Pancreas (tissue), 10 donors: Measurements from ENCODE around the gene SYT5. TPM values are rescaled to one million over a fixed set of nuclear protein-coding genes. Genes with fewer than 3 reads are reported as not detected.
"Not testable (repeated sequence)": the region's sequence is repeated elsewhere in the genome, so short reads cannot be mapped to it uniquely, and the experiment has no call there.

ENCODE experiments used
- ATAC-seq, 4 donors: fragments of 200-7000 bp; cut with Tn5 transposase; one replicate each; pipeline versions ENCODE4 v1.8.0 to v1.9.1; 2020; ENCODE audit warnings: mild to moderate bottlenecking in 4 of 4, moderate library complexity in 4 of 4
- DNase-seq, 6 donors: peaks; one replicate each; pipeline ENCODE4 v3.0.0-alpha.2; 2020
- FAIRE-seq: peaks from 2 replicates; lab custom pipeline; 2012; peaks lifted over from hg19 to GRCh38; lab: Jason Lieb, UNC
- H3K27ac ChIP-seq, 4 donors: fragments of 200-600 bp; sonication (generic); 1 replicate in 3 of 4; 2 replicates in 1 of 4; pipeline versions ENCODE4 v1.5.0 to v1.8.0; 2020
- H3K27me3 ChIP-seq, 4 donors: fragments of 200-600 bp; one replicate each; pipeline ENCODE4 v1.8.0; 2021
- H3K36me3 ChIP-seq, 3 donors: fragments of 200-600 bp; sonication (generic) in 1 of 3; one replicate each; pipeline versions ENCODE4 v1.5.0 to v1.8.0; 2020 to 2021
- H3K4me1 ChIP-seq, 3 donors: fragments of 200-600 bp; one replicate each; pipeline ENCODE4 v1.8.0; 2021
- H3K4me3 ChIP-seq, 4 donors: fragments of 200-600 bp; sonication (generic) in 2 of 4; one replicate each; pipeline versions ENCODE4 v1.5.0 to v1.8.0; 2020 to 2021
- H3K9me3 ChIP-seq, 4 donors: fragments of 200-600 bp; one replicate each; pipeline ENCODE4 v1.8.0; 2021
- CTCF ChIP-seq, 4 donors: fragments of 200-600 bp; sonication (generic) in 3 of 4; IDR thresholded peaks; one replicate each; pipeline versions ENCODE4 v1.5.0 to v1.8.0; 2021; ENCODE audit warnings: antibody characterized with exemption in 4 of 4
- WGBS, 2 donors: extraction: QIAGEN DNeasy Blood & Tissue Kit; methylation state at CpG; one replicate each; pipeline ENCODE4 v1.1.7; 2013; 5-methylcytosine and 5-hydroxymethylcytosine counted together
- intact Hi-C, 3 donors: fragments of 100-400 bp; cut with DNase I; formaldehyde crosslinking; loops; one replicate each; pipeline versions ENCODE4 v1.11.1 to v1.14.2; 2022
- polyA plus RNA-seq, 2 donors: library from polyadenylated mRNA; stranded (reverse); fragments of 200-250 nt; gene quantifications; one replicate each; pipeline ENCODE4 v1.2.3, GENCODE V29; 2013
- total RNA-seq, 6 donors: library from RNA; stranded (reverse); fragmentation: NEBNext Ultra II Directional in 4 of 6; extraction: Animal tissue kit (Norgen Biotek cat#: 25700) in 4 of 6; gene quantifications; one replicate each; pipeline versions ENCODE4 v1.2.1 to v1.2.4, GENCODE V29; 2021 to 2023
- donor health status: healthy with polysubstance abuse.
- donor health status: DM: no; HTN: no; CAD: no; lungs with moderate emphysema.
- donor health status: DM: no; HTN: no; CAD: no.
- donor health status: control.
- donor health status: control.
- donor health status: Bipolar disorder and iron deficiency.
- donor health status: DM: yes; HTN: yes; CAD: no.
- donor health status: DM: no; HTN: no; CAD: no.
- donor health status: DM: no; HTN: no; CAD: no.
- donor health status: DM: yes; HTN: yes; CAD: no.

Gene SYT5
- total and polyA plus RNA-seq, 8 donors, result 0.88 to 41.1 (median 2.8) TPM

GRCh38 chr19:55228015-55228391 lies 47.9 kb upstream of the SYT5 start:
- Histone ChIP-seq H3K4me1 (no peaks in the 10 kb centered on the region), H3K9me3 (no peaks in the 10 kb centered on the region), H3K27ac (no peak overlapping the region), H3K36me3 (peaks cover 0 to 23% (median 7%) of the 10 kb centered on the region in 3 donors), H3K27me3 (no peaks in the 10 kb centered on the region), H3K4me3 (no peak overlapping the region)
- ATAC-seq, result peak in 1 of 4 donors; percentile 7
- no peak for FAIRE-seq
- intact Hi-C loops, result no loop called here
- peak in 2 of 6 donors; percentile 27 to 64 for DNase-seq
- TF ChIP-seq CTCF (IDR thresholded peaks at IDR 0.05), result no peak
- 82 to 88% methylated on average over 17 of the region's 17 CpGs for WGBS, 2 donors

- FAIRE-seq (no peak), ATAC-seq (peak in 1 of 4 donors; percentile 2), DNase-seq (peak in 1 of 6 donors; percentile 76)
- 94 to 95% methylated on average over 23 to 25 of the region's 25 CpGs for WGBS, 2 donors
- Histone ChIP-seq H3K36me3 (peaks cover 0 to 17% (median 7%) of the 10 kb centered on the region in 3 donors), H3K9me3 (no peaks in the 10 kb centered on the region), H3K27ac (no peak overlapping the region), H3K4me3 (no peak overlapping the region), H3K4me1 (no peaks in the 10 kb centered on the region), H3K27me3 (no peaks in the 10 kb centered on the region)
- intact Hi-C loops, result no loop called here
- no peak for TF ChIP-seq CTCF (IDR thresholded peaks at IDR 0.05)
Measured at GRCh38 chr19:55227241-55228014, 47.3 kb upstream of the SYT5 start.

- WGBS, 2 donors, result 88 to 90% methylated on average over 18 of the region's 18 CpGs
- Histone ChIP-seq H3K27ac (no peak overlapping the region), H3K27me3 (no peaks in the 10 kb centered on the region), H3K4me3 (no peak overlapping the region), H3K9me3 (no peaks in the 10 kb centered on the region), H3K36me3 (peaks cover 0 to 11% (median 7%) of the 10 kb centered on the region in 3 donors), H3K4me1 (no peaks in the 10 kb centered on the region)
- intact Hi-C loops, result no loop called here
- TF ChIP-seq CTCF (IDR thresholded peaks at IDR 0.05), result no peak
- no peak for ATAC-seq
- DNase-seq, result no peak
- FAIRE-seq, result no peak
Measured at GRCh38 chr19:55226788-55227187, 46.7 kb upstream of the SYT5 start.

- no peaks in the 10 kb centered on the region for H3K27me3 ChIP-seq
- H3K4me1 ChIP-seq, result no peaks in the 10 kb centered on the region
- WGBS, 2 donors, result 81 to 92% methylated on average over 9 of the region's 9 CpGs
- DNase-seq, result no peak
- H3K9me3 ChIP-seq, result no peaks in the 10 kb centered on the region
- intact Hi-C loops, result no loop called here
- no peak overlapping the region for H3K27ac ChIP-seq
- no peak for ATAC-seq
- H3K4me3 ChIP-seq, result no peak overlapping the region
- no peak for TF ChIP-seq CTCF (IDR thresholded peaks at IDR 0.05)
- peaks cover 0 to 6% (median 6%) of the 10 kb centered on the region in 3 donors for H3K36me3 ChIP-seq
- no peak for FAIRE-seq
Measured at GRCh38 chr19:55226273-55226672, 46.2 kb upstream of the SYT5 start.

GRCh38 chr19:55225415-55225958 lies 45.4 kb upstream of the SYT5 start:
- no peaks in the 10 kb centered on the region for H3K9me3 ChIP-seq
- WGBS, 2 donors, result 89 to 95% methylated on average over 7 of the region's 7 CpGs
- no peak for TF ChIP-seq CTCF (IDR thresholded peaks at IDR 0.05)
- H3K4me1 ChIP-seq, result no peaks in the 10 kb centered on the region
- no peaks in the 10 kb centered on the region for H3K36me3 ChIP-seq
- intact Hi-C loops, result no loop called here
- FAIRE-seq (no peak), DNase-seq (no peak), ATAC-seq (no peak)
- no peak overlapping the region for H3K27ac ChIP-seq
- H3K27me3 ChIP-seq, result no peaks in the 10 kb centered on the region
- H3K4me3 ChIP-seq, result no peak overlapping the region

- H3K4me3 ChIP-seq, H3K36me3 ChIP-seq, H3K27ac ChIP-seq, H3K9me3 ChIP-seq, ATAC-seq, FAIRE-seq, intact Hi-C loops, H3K4me1 ChIP-seq, H3K27me3 ChIP-seq: not testable (repeated sequence)
- peak in 1 of 6 donors; percentile 45 for DNase-seq
- 71 to 89% methylated on average over 9 to 11 of the region's 11 CpGs for WGBS, 2 donors
Measured at GRCh38 chr19:55224679-55225414, 44.8 kb upstream of the SYT5 start.
